ENCODE measurements around the gene ADCY2.

DNA sequence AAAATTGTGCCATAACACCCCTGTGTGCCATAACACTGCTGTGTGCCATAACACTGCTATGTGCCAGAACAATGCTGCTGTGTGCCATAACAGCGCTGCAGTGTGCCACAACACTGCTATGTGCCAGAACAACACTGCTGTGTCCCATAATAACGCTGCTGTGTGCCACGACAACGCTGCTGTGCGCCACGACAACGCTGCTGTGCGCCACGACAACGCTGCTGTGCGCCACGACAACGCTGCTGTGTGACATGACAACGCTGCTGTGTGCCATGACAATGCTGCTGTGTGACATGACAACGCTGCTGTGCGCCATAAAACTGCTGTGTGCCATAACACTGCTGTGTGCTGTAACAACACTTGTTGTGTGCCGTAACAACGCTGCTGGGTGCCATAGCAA lies 429.1 kb downstream of the ADCY2 start:
- no peak for TF ChIP-seq POLR2A (IDR thresholded peaks at IDR 0.05; ENCODE audit: low read depth, low read length)
- TF ChIP-seq POLR2AphosphoS5 (IDR thresholded peaks at IDR 0.05; ENCODE audit: low read depth, low read length) = no peak

All from GM12892 (cell line).